Lung (tissue), 12 donors: Measurements from ENCODE around the gene CFAP251. TPM values are rescaled to one million over a fixed set of nuclear protein-coding genes. Genes with fewer than 3 reads are reported as not detected.

ENCODE experiments used
- ATAC-seq: fragments of 200-7000 bp; cut with Tn5 transposase; one replicate; pipeline ENCODE4 v1.9.1; 2020; ENCODE audit warnings: moderate number of reproducible peaks; ENCODE audit not compliant: insufficient read depth, low FRiP score
- DNase-seq, 3 donors: peaks; one replicate each; pipeline ENCODE4 v3.0.0-alpha.2; 2013 to 2017
- H3K27ac ChIP-seq, 2 donors: one replicate each; pipeline ENCODE4 v1.5.1; 2013; ENCODE audit warnings: mild to moderate bottlenecking in 2 of 2, moderate library complexity in 2 of 2, control low read depth in 1 of 2, inconsistent platforms in 1 of 2, low read depth in 1 of 2, low read length in 1 of 2
- H3K27me3 ChIP-seq, 3 donors: one replicate each; pipeline ENCODE4 v1.5.1; 2013; ENCODE audit warnings: low read length in 2 of 3; ENCODE audit not compliant: control insufficient read depth in 3 of 3, insufficient read depth in 3 of 3
- H3K36me3 ChIP-seq, 4 donors: one replicate each; pipeline ENCODE4 v1.5.1; 2013; ENCODE audit warnings: low read length in 4 of 4, mild to moderate bottlenecking in 1 of 4, moderate library complexity in 1 of 4; ENCODE audit not compliant: control insufficient read depth in 4 of 4, insufficient read depth in 4 of 4
- H3K4me1 ChIP-seq, 5 donors: one replicate each; pipeline ENCODE4 v1.5.1; 2013; ENCODE audit warnings: low read length in 5 of 5, mild to moderate bottlenecking in 2 of 5, moderate library complexity in 1 of 5; ENCODE audit not compliant: control insufficient read depth in 5 of 5, insufficient read depth in 5 of 5
- H3K4me3 ChIP-seq: one replicate; pipeline ENCODE4 v1.5.1; 2013; ENCODE audit warnings: mild to moderate bottlenecking, control low read depth, moderate library complexity
- H3K9ac ChIP-seq, 2 donors: one replicate each; pipeline ENCODE4 v1.5.1; 2013; ENCODE audit warnings: low read length in 2 of 2, control low read depth in 1 of 2; ENCODE audit not compliant: insufficient read depth in 1 of 2
- H3K9me3 ChIP-seq, 4 donors: one replicate each; pipeline ENCODE4 v1.5.1; 2013; ENCODE audit warnings: low read length in 3 of 4, mild to moderate bottlenecking in 1 of 4, moderate library complexity in 1 of 4; ENCODE audit not compliant: control insufficient read depth in 4 of 4, insufficient read depth in 3 of 4
- CTCF ChIP-seq: IDR thresholded peaks from 2 replicates; pipeline ENCODE4 v1.5.1; 2012; ENCODE audit warnings: mild to moderate bottlenecking; ENCODE audit errors: control extremely low read depth, extremely low read depth
- WGBS, 2 donors: extraction: QIAGEN DNeasy Blood & Tissue Kit; methylation state at CpG; one replicate each; pipeline ENCODE4 v1.1.7; 2013; 5-methylcytosine and 5-hydroxymethylcytosine counted together
- polyA plus RNA-seq, 2 donors: library from polyadenylated mRNA; stranded (reverse); fragments of 200-250 nt; gene quantifications; one replicate each; pipeline ENCODE4 v1.2.1, GENCODE V29; 2013
- total RNA-seq, 2 donors: library from RNA; depleted of rRNA in 1 of 2; stranded (reverse); fragments of >200 nt in 1 of 2; gene quantifications; one replicate each; pipeline ENCODE4 v1.2.1, GENCODE V29; 2014 to 2021
- donor health status: control.
- donor health status: control.
- donor health status: Bipolar disorder and iron deficiency.
- donor health status: healthy.
- donor health status: DM: yes; HTN: yes; CAD: no.

The CFAP251 gene
- total and polyA plus RNA-seq, 4 donors = 6.9 to 35.4 (median 15.6) TPM

GRCh38 chr12:121939992-121940766, 21.8 kb downstream of the CFAP251 start:
- H3K9me3 ChIP-seq = peaks cover 0 to 3% (median 0%) of the 10 kb centered on the region in 4 donors
- no peak overlapping the region for H3K27ac ChIP-seq
- 79 to 89% methylated on average over 4 of the region's 4 CpGs for WGBS, 2 donors
- TF ChIP-seq CTCF = no peak
- no peak overlapping the region for H3K9ac ChIP-seq
- DNase-seq (no peak), ATAC-seq (no peak)
- H3K4me1 ChIP-seq = no peaks in the 10 kb centered on the region
- no peaks in the 10 kb centered on the region for H3K27me3 ChIP-seq
- no peaks in the 10 kb centered on the region for H3K36me3 ChIP-seq
- no peak overlapping the region for H3K4me3 ChIP-seq

GRCh38 chr12:121942145-121942718, 23.8 kb downstream of the CFAP251 start:
- no peaks in the 10 kb centered on the region for H3K36me3 ChIP-seq
- no peak overlapping the region for H3K27ac ChIP-seq
- no peak for TF ChIP-seq CTCF
- H3K9me3 ChIP-seq = peaks cover 0 to under 1% (median 0%) of the 10 kb centered on the region in 4 donors
- H3K9ac ChIP-seq = no peak overlapping the region
- no peaks in the 10 kb centered on the region for H3K4me1 ChIP-seq
- H3K4me3 ChIP-seq = no peak overlapping the region
- no peaks in the 10 kb centered on the region for H3K27me3 ChIP-seq
- ATAC-seq = no peak
- no peak for DNase-seq
- WGBS, 2 donors = 96 to 97% methylated on average over 15 of the region's 15 CpGs

GRCh38 chr12:121943926-121944325, 25.5 kb downstream of the CFAP251 start:
- Histone ChIP-seq H3K9me3 (no peaks in the 10 kb centered on the region), H3K27me3 (no peaks in the 10 kb centered on the region), H3K27ac (no peak overlapping the region), H3K9ac (no peak overlapping the region), H3K4me1 (peaks cover 0 to 5% (median 0%) of the 10 kb centered on the region in 5 donors), H3K4me3 (no peak overlapping the region), H3K36me3 (no peaks in the 10 kb centered on the region)
- TF ChIP-seq CTCF = no peak
- ATAC-seq (no peak), DNase-seq (no peak)
